GF-D8 (cell line): Measurements from ENCODE around the gene FOXL2.

Experiments used
- DNase-seq: peaks from one replicate; lab custom pipeline; 2025; lab: John Stamatoyannopoulos, UW

The FOXL2 gene

DNA sequence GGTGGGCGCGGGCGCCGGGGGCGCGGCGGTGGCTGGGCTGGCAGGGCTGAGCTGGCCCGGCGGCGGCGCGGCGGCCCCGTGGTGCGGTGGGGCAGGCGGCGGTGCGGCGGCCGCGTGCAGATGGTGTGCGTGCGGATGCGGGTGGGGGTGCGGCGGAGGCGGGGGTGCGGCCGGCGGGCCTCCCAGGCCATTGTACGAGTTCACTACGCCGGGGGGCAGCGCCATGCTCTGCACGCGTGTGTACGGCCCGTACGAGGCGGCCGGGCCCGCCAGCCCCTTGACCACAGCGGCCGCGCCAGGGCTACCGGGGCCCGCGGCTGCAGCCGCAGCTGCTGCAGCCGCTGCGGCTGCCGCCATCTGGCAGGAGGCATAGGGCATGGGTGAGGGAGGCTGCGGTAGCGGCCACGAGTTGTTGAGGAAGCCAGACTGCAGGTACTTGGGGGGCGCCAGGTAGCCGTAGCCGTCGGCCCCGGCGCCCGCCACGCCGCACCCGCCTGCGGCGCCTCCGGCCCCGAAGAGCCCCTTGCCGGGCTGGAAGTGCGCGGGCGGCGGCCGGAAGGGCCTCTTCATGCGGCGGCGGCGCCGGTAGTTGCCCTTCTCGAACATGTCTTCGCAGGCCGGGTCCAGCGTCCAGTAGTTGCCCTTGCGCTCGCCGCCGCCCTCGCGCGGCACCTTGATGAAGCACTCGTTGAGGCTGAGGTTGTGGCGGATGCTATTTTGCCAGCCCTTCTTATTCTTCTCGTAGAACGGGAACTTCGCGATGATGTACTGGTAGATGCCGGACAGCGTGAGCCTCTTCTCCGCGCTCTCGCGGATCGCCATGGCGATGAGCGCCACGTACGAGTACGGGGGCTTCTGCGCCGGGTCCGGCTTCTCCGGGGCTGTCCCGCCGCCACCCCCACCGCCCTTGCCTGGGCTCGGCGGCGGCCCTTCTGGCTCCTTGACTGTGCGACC lies 951 bp downstream of the FOXL2 start:
- no peak for DNase-seq

GRCh38 chr3:138944929-138945708 lies 1.8 kb downstream of the FOXL2 start:
- DNase-seq = no peak

DNA sequence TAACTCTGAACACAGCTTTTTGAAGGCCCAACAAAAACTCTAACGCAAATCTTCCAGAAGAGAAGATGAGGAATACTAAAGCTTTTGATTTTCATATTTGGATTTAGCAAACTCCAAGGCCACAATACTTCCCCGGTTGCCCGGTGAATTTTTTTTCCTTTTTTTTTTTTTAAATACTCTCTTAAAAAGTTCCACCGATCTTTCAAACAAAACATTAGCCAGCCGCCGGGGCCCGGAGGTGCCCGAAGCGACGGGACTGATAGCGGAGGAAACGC lies 2.3 kb downstream of the FOXL2 start:
- DNase-seq = no peak

DNA sequence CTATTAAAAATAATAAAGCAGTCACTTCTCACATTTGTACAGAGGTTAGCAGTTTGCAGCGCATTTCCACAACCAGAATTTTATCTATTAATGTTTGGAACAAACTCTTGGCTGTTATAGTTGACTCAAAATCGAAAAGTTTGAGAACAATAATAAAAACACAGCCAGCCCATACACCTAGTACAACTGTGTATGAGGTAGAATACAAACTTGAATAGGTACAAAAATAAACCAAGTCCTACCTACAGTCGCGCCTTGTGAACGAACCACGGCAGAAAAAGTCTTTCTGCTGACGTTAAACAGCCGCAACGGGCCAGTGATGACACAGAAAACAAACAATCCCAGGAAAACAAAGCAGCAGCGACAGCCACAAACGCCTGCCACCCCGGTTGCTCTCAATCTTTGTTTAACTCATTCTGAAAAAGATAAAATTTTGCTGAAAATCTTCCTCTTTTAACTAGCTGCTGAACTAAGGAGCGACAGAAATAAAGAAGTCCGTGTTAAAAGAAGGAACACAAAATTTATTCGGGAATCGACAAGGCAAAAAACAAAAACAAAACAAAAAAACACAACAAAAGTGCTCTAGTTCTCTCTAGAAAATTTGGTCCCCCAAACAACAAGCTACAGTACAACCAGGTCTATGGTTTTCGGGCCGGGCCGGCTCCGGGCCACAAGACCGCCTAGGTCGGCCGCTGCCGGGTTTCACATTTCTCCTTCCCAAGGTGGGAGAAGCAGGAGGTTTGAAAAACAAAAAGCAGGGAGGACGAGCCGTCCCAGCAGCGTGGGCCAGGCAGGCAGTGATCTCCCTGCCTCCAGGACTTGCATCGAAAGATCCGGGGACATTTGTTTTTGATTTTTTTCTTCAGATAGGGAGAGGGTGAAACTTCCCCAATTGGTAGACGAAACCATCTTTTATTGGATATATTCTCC lies 2.9 kb downstream of the FOXL2 start:
- no peak for DNase-seq

DNA sequence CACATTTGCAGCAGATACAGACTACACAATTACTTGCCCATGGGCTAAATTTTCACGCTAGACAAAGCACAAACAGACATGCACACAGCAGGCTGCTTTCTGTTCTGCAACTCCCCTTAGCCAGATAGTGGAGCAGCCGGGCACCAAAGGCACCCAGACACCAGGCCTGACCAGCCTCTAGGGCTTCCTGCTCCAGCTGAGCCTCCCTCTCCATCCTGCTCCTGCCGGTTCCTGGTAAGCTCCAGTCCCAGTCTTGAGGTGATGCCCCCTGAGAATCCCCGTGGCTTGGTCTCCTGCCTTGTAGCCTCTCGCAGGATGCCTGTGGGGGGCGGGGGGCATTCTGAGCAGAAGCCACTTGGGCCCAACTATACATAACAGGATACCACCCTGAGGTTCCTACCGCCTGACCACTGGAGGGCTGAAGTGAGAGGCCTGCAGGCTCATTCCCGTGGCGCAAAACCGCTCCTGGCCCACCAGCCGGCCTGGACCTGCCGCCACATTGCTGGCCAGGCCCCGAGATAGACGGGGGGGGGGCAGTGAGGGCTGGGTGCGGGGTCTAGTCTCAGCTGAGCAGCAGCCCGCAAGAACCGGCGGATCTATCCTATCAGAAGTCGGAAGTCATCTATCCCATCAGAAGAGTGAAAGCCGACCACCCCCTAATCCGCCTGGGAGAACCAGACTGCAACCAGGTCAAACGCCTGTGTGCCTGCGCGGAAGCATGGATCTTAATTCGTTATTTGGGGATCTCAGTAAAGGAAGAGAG lies 3.9 kb downstream of the FOXL2 start:
- DNase-seq = no peak

- no peak for DNase-seq
These were observed 4.7 kb downstream of the FOXL2 start for GRCh38 chr3:138942271-138942670.

- no peak for DNase-seq
These were observed 5.6 kb downstream of the FOXL2 start for GRCh38 chr3:138941259-138941885.

- DNase-seq = no peak
These were observed 6.5 kb downstream of the FOXL2 start for GRCh38 chr3:138940446-138940845.

- no peak for DNase-seq
These were observed 7.2 kb downstream of the FOXL2 start for GRCh38 chr3:138939561-138940241.

DNA sequence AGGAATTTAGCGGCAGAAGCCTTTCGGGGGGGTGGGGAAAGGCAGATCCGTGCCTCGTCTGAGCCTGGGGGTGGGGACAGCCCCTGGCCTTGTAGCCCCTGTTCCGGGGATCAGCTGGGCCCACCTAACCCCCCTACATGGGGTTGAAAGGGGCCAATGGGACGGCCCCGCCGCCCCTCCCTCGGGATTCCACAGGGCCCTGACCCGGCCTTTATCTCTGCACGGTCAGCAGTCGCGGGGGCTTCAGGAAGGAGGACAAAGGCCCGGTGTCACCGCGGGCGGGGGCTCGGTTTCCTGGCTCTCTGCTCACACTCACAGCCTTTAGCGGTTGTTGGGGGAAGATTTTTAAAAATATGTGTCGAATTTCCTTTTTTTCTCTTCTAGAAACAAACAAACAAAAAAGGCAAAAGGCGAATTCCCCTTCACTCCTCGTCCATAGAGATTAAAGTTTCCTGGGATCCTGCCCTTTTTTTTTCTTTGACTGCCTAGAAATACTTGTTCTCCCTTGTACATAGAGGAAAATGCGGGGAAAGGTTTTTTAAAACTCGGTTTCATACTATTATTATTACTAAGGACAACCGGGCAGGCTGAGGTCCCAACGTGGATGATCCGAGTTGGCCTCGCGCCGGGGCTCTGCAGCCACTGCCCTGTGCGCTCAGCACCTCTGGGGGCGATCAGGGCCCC lies 7.9 kb downstream of the FOXL2 start:
- no peak for DNase-seq

- no peak for DNase-seq
These were observed 8.7 kb downstream of the FOXL2 start for GRCh38 chr3:138938056-138938876.

DNA sequence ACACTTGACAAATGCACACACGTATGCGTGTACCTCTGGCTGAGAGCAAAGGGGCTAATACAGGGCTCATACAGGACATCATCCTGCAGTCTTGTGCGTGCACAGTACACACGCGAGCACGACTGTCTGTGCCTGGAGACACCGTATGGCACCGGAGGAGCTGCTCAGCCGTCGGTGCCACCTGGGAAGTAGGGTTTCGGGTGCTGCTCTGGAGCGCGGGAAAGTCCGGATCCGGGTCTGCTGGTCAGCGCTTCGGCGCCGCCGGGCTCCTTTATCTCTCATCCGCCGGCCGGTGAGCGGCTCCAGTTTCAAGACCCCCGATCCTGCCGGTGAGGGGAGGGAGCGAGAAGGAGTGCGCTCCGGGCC lies 9.3 kb downstream of the FOXL2 start:
- no peak for DNase-seq

- DNase-seq = no peak
These were observed 9.9 kb downstream of the FOXL2 start for GRCh38 chr3:138936741-138937689.

- no peak for DNase-seq
These were observed 10.8 kb downstream of the FOXL2 start for GRCh38 chr3:138935863-138936740.

DNA sequence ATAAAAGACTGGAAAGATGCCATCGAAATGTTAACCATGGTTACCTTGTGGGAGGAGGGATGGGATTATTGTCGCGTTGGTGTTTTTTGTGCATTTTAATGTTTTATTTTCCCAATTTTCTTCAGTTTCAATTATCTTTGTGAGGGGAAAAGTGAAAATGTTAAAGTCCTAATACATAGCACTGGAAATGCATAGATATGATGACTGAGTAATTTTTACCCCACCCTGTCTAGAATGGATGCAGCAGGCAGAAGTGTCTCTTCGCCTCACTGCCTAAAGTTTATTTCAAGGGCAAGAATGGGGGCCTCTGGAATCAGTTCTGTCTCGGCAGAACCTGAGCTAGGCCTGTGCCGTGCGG lies 11.5 kb downstream of the FOXL2 start:
- DNase-seq = no peak

- no peak for DNase-seq
These were observed 12.8 kb downstream of the FOXL2 start for GRCh38 chr3:138933981-138934691.
